GM19438 (cell line): Measurements from ENCODE around the gene GAS7.

Experiments
- ATAC-seq: cut with Tn5 transposase; IDR thresholded peaks from one replicate; pipeline ENCODE4 v1.9.1; 2021; ENCODE audit warnings: low read depth; ENCODE audit not compliant: unreplicated experiment

The GAS7 gene

DNA sequence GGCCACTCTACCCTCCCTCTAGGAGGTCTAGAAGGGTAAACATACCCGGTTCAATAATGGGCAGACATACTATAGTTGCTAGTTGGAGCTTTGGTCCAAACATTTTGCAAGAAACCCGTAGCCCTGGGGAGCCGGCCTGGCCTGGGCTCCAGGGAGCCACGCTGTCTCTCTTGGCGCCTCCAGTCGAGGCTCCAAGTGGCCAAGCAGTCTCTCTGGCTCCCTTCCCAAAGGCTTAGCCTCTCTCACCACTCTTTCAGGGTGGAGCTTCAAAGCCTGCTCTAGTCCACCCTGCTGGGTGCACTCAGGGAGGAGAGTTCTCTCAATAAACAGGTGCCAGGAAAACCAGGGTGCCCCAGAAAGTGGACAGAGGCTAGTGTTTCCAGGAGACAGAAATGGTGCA, 325.6 kb downstream of the GAS7 start:
- no peak for ATAC-seq

DNA sequence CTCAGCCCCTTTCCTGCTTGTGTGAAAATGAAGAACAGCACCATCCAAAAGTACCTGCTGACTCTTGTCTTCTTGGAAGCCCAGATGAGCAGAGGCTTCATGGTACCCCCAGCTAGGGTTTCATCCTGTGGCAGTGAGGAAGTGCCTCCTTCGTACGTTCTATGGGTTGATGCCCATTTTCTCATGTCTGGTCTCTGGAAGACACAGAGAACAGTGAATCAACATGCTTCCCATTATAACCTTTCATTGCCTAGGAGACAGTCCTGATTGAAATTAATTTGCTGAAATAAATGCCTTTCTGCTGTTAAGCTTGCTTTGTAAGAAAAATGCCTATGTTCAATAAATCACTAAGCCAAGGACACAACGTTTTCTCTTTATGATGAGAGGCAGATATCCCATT, 329.9 kb downstream of the GAS7 start:
- ATAC-seq, result no peak

DNA sequence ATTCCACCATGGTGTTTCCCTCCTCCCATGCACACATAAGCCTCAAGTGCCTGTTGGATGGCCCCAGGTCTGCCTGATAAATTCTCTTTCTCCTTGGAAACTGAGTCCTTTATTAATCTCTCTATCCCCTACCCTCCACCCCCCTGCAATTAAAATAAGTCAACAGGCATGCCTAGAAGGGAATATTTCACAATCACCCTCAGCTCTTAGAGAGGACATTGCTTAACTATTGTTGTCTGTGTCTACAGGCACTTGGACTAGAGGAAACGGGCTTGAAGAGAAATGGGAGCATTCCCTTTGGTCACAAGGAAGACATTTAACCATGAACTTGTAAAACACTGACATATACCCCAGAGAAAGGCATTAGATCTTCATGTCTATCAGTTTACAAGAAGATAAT, 332.8 kb downstream of the GAS7 start:
- no peak for ATAC-seq

DNA sequence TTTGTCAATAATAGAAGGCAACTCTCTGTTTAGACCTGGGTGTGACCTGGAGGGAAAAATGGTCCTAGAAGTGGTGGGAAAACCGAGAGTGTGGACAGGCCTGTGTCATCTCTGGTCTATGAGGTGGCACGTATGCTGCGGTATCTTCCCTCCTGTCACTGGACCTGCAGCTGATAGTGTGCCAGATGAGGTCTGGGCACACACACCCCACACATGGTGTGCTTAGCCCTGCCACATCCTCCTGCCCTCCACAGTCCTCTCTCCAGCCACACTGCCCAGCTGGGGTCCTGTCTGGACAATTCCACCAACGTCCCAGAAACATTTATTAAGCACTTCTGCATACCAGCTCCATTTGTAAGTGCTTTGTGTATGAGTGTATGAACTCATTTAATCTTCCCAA, 335.5 kb downstream of the GAS7 start:
- no peak for ATAC-seq

DNA sequence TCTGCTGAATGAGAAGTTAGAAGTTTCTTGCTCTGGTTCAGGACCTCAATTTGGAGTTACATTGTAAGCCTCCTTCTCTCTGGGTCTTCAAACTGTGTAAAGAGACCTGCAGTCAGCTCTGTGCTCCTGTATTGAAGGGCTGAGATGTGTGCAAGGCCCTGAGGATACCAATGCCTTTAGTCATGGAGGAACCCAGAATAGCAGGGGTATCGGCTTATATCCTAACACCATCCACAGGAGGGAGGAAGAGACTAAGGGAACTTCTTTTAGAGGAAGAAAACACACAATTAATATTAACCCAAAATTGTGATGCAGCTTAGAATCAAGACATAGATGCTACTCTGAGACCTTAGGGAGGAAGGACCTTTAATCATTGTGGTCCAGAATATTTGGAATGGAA, 336.2 kb downstream of the GAS7 start:
- ATAC-seq, result no peak

DNA sequence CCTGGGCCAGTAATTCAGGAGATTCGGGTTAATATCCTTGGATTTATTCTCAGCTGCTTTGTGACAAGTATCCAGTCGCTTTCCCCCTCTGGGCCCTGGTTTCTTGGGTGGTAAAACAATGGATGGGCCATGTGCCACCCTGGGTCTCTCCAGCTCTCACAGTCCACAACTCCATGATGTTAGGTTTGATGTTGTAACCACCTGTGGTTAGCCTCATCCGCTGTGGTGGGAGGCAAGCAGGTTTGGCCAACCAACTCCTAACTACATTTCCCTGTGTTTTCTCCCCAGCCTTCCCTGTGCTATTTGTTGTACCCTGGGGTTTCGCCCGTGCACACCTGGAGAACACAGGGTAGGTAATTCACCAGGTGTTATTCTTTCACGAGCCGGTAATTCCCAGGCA, 337.6 kb downstream of the GAS7 start:
- ATAC-seq, result no peak
